ENCODE results near the gene ANKRD2. TPM values are rescaled to one million over a fixed set of nuclear protein-coding genes. Genes with fewer than 3 reads are reported as not detected.
"Not testable (repeated sequence)": the region's sequence is repeated elsewhere in the genome, so short reads cannot be mapped to it uniquely, and the experiment has no call there.

Gene ANKRD2
- total RNA-seq, 1 donor from 2014 or later, result 0.26 TPM

DNA sequence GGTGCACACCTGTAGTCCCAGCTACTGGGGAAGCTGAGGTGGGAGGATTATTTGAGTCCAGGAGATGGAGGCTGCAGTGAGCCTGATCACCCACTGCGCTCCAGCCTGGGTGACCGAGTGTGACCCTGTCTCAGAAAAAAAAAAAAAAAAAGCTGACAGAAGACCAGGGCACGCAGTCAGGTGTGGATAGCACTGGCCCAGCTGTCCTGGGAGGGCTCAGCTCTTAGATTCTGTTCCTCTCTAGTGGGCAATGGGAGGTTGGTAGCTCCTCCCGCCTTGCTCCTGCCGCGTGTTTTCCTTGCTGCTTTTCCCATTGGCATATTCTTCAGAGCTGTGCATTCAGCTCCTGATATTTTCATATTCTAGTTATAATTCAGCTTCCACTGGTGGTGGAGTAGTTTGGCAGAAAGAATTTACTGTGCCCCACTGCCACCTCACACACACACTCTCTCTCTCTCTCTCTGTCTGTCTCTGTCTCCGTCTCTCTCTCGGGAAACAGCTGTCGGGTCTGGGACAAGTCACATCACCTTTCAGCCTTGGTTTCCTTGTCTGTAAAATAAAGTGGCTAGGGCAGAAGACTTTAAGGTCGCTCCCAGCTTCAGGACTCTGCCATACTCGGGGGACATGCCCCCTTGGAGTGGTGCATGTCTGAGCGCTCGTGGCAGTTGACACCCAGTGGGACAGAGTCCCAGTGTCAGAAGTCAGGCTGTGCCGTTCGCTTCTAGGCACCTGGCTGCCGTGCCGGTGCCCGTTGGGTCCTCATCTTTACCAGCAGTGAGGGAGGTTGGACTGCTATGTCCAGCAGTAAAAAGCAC is 25.9 kb upstream of the ANKRD2 start:
- peak in 1 of 2 donors; percentile 56 for DNase-seq (ENCODE audit: low read depth in 2 of 2)

DNA sequence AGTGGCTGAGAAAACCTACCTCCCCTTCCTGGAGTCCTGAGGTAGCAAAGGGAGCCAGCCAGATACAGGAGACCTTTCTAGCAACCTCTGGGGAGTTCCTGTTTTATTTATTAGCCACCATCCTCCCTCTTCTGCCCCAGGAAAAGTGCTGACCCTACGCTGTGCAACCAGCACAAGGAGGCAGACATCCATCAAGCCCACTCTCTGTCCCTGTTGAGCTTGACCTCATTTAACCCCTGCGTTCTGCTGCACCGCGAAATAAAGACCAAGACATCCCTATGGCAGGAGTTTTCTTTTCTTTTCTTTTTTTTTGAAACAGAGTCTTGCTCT is 25.3 kb upstream of the ANKRD2 start:
- DNase-seq (ENCODE audit: low read depth in 2 of 2), result no peak

- DNase-seq (ENCODE audit: low read depth in 2 of 2), result no peak
Observed at GRCh38 chr10:97547962-97548361, 24.6 kb upstream of the ANKRD2 start.

DNA sequence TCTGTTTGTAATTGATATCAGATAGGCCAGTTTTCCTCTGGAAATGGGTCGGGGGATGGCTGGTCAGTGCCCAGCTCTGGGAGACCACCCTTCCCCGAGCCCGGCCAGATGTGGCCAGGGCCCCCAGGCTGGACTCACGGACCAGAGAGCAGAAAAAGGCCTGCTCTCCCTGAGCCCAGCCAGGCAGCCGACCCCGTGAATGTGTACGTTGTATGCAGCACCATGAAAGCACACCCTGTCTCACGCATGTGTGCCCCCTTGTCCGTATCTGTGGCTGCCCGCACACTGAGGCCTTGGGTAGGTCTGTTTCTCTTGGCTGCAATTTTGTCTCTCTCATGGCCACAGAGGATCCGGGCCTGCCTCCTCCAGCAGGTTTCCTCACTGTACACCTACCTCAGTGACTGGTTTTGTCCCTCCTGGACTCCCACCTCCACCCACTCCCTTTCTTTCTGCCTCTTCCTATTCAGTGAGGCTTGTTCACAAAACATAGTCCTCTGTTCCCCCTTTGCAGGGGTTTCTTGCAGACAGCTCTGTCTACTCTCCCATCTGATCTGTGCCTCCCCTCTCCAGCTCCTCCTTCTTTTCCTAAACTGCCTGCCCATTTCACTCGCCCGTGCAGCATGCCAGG is 23.6 kb upstream of the ANKRD2 start:
- no peak for DNase-seq (ENCODE audit: low read depth in 2 of 2)

DNA sequence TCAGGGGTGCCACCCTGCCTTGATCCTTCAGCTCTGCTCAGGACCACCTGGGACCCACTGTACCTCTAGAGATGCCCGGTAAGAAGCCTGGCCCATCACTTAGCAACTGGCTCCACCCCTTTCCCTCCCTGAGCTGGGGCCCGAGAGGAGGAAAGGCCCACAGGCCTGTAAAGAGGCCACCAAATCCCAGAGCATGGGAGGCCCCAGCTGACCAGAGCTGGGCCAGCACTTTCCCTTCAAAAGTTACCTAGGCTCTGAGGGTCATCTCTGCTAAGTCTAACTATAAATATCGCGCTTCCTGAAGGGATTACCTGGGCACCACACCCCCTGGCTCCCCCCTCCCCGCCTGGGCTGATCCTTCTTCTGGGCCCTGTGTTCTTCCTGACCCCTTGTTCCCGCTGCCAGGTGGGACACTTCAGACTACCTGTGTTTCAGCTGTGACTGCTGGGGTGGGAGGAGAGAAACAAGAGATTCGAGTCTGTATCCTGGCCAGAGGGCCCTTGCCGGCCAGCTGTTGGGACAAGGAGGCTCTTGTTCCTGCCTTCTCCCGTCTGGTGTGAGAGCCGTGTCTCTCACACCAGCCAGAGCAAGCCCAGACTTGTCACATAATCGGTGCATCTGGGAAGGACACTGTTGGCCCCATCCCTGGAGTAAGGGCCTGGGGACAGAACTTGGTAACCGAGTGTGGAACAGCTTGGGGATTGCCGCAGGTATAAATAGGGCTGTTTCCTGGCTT is 22.8 kb upstream of the ANKRD2 start:
- no peak for DNase-seq (ENCODE audit: low read depth in 2 of 2)

GRCh38 chr10:97550336-97551149 is 22.0 kb upstream of the ANKRD2 start:
- no peak for DNase-seq (ENCODE audit: low read depth in 2 of 2)

DNA sequence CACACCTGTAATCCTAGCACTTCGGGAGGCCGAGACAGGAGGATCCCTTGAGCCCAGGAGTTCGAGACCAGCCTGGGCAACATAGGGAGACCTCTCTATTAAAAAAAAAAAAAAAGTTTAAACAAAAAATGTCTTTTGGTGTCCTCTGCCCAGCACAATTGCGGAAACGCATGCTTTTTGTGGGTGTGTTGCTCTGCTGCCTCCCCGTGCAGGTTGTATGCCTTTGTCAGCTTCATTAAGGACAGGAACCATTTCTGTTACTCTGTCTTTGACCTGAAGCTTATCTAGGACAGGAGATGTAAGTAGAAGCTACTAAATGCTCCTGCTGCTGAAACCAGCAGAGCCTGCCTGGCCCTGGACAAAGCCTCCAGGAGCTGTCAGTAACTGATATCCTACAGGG is 21.3 kb upstream of the ANKRD2 start:
- DNase-seq (ENCODE audit: low read depth in 2 of 2), result no peak

DNA sequence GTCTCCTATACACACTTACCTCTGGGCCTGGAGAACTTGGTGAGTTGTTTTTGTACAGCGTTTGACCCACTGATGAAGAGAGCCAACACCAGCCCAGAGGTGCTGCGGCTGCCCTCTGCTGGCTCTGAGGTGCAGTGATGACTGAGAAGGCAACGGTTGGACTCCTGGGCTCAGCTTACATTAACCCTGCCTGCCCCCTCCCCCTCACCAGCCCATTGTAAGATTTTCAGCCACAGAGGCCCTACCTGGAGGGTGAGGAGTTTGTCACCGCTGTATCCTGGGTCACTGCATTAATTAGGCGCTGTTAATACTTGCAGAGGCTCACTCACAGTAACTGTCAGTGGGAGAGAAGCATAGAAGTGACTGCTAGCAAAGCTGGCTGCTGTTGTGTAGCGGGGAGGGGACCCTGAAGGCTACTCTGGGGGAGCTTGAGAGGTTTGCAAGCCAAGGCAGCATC is 19.0 kb upstream of the ANKRD2 start:
- DNase-seq (ENCODE audit: low read depth in 2 of 2), result peak; percentile 54 to 78

DNA sequence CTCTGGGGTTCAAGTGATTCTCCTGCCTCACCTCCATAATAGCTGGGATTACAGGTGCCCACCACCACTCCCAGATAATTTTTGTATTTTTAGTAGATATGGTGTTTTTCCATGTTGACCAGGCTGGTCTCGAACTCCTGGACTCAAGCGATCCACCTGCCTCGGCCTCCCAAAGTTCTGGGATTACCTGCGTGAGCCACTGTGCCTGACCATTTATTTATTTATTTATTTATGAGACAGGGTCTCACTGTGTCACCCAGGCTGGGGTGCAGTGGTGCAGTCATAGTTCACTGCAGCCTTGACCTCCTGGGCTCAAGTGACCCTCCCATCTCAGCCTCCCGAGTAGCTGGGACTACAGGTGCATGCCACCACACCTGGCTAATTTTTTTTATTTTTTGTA is 18.2 kb upstream of the ANKRD2 start:
- DNase-seq (ENCODE audit: low read depth in 2 of 2), result not testable (repeated sequence)

GRCh38 chr10:97555541-97555940 is 17.0 kb upstream of the ANKRD2 start:
- not testable (repeated sequence) for DNase-seq (ENCODE audit: low read depth in 2 of 2)

GRCh38 chr10:97560731-97561381 is 11.7 kb upstream of the ANKRD2 start:
- DNase-seq (ENCODE audit: low read depth in 2 of 2), result peak in 1 of 2 donors; percentile 51

DNA sequence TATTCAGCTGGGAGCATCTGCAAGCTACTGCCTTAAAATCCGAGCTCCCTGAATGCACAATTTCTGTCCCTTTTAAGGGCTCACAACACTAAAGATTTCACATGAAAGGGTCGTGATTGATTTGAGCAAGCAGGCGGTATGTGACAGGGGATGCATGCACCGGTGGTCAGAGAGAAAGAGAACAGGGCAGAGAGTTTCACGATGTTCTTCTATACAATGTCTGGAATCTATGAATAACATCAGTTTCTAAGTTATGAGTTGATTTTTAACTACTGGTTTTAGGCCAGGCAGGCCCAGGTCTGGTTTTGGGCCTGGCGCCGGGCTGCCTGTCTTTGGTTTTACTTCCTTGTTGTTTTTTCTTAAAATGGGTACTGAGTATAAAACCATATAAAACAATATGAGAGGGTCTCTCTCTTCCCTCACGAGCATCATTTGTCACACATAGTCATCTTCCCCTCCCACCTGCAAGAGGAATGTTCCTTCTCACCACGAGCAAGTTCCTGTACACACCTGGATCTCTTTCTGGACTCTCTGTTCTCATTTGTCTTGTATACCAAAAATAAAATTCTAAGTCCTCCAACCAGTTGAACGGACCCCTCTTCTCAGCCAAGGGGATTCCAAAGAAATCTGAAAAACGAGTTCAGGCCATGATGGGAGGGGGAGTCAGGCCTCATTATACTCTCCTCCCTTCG is 11.0 kb upstream of the ANKRD2 start:
- not testable (repeated sequence) for DNase-seq (ENCODE audit: low read depth in 2 of 2)

- not testable (repeated sequence) for DNase-seq (ENCODE audit: low read depth in 2 of 2)
Observed at GRCh38 chr10:97562329-97562728, 10.2 kb upstream of the ANKRD2 start.

DNA sequence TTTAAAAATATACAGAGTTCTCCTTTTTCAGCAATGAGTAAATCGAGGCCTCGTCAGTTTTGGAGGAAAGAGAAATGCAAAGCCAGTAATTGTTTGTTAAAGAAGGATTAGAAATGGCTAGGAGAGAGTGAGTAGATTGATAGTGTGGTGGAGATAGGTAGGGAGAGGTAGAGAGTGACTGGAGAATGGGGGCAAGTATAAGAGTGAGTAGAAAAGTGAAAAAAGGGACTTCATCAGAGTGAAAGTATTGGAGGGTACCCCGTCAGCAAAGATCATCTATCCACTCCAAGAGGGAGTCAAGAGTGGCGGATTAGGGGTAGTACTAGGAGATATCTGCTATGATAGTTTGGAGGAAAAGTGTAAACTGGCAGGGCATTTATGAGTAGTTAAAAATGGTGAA is 9.2 kb upstream of the ANKRD2 start:
- DNase-seq (ENCODE audit: low read depth in 2 of 2), result no peak

DNA sequence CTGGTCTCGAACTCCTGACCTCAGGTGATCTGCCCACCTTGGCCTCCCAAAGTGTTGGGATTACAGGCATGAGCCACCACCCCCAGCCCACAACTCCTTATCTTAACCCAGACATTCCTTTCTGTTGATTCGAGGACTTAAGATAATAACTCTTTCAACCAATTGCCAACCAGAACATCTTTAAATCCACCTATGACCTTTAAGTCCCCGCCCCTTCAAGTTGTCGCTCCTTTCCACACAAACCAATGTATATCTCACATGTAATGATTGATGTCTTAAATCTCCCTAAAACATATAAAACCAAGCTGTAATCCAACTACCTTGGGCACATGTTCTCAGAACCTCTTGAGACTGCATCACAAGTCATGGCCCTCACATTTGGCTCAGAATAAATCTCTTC is 7.8 kb upstream of the ANKRD2 start:
- no peak for DNase-seq (ENCODE audit: low read depth in 2 of 2)

DNA sequence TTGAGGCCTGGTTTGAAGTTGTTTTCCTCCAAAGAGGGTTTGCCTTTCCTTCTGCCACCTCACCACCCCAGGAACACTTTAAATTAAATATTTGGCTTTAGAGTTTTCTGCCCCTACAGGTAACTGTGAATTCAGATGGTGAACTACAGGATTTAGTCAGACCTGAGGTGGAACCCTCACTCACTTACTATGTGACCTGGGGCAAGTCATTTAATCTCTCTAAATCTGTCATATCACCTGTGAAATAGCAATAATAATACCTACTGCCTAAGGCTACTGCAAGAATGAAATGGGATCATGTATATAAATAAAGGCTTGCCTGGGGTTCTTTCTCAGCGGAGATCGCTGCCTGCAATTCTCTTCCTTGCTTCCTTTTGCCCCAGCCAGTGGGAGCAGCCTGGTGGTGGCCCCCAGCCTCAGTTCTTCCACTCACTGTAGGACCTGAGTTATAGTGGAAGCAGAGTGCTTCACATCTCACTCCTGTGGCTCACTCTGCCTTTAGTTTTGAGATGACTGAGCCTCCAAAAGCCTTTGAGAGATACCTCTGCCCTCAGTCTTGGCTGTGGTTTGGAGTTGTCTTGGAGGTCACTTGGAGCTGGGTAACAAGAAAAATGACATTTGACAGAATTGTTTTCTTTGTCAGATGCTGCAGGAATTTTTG is 6.1 kb upstream of the ANKRD2 start:
- DNase-seq (ENCODE audit: low read depth in 2 of 2), result no peak

- no peak for DNase-seq (ENCODE audit: low read depth in 2 of 2)
Observed at GRCh38 chr10:97567891-97568290, 4.7 kb upstream of the ANKRD2 start.

- DNase-seq (ENCODE audit: low read depth in 2 of 2), result no peak
Observed at GRCh38 chr10:97570146-97570788, 2.3 kb upstream of the ANKRD2 start.

GRCh38 chr10:97570789-97571471 is 1.6 kb upstream of the ANKRD2 start:
- DNase-seq (ENCODE audit: low read depth in 2 of 2), result no peak
